ENCODE data around the gene MCEMP1. TPM values are rescaled to one million over a fixed set of nuclear protein-coding genes. Genes with fewer than 3 reads are reported as not detected.

MCEMP1 gene
- total RNA-seq, 1 experiment from 2014 or later, result 4.0 TPM

- no peaks in the 10 kb centered on the region for H3K4me1 ChIP-seq (ENCODE audit: insufficient read depth, low read length, poor library complexity, severe bottlenecking)
- no peaks in the 10 kb centered on the region for H3K9me3 ChIP-seq (ENCODE audit: low read depth, low read length, poor library complexity, severe bottlenecking)
- no TSS peak for BruUV-seq (replicated peaks)
- intact Hi-C loops (cut with micrococcal nuclease; ENCODE audit: unreplicated experiment), result no loop called here
- TF ChIP-seq EZH2 (IDR thresholded peaks at IDR 0.05; ENCODE audit: borderline replicate concordance, low read depth, low read length, poor library complexity, severe bottlenecking) (no peak), CTCF (conservative IDR thresholded peaks at IDR 0.05; ENCODE audit: low read depth, low read length) (no peak)
- no peak for DNase-seq (ENCODE audit: low spot score)
- H3K36me3 ChIP-seq (ENCODE audit: insufficient read depth, low read length, poor library complexity, severe bottlenecking), result no peaks in the 10 kb centered on the region
- H3K27me3 ChIP-seq (replicated peaks; ENCODE audit: insufficient read depth, low read depth, low read length, poor library complexity), result no peaks in the 10 kb centered on the region
- no peak overlapping the region for H3K4me3 ChIP-seq (ENCODE audit: low read depth, low read length, poor library complexity, severe bottlenecking)
- ChIA-PET POLR2A (ENCODE audit: low non-redundant PET) (no interaction called here), CTCF (no interaction called here)
- no peak overlapping the region for H3K27ac ChIP-seq (ENCODE audit: low read depth, low read length, poor library complexity, severe bottlenecking)
Measured at GRCh38 chr19:7710616-7711015, 33.7 kb downstream of the MCEMP1 start.

GRCh38 chr19:7715671-7716070 is 38.8 kb downstream of the MCEMP1 start:
- H3K9me3 ChIP-seq (ENCODE audit: low read depth, low read length, poor library complexity, severe bottlenecking), result no peaks in the 10 kb centered on the region
- no peaks in the 10 kb centered on the region for H3K36me3 ChIP-seq (ENCODE audit: insufficient read depth, low read length, poor library complexity, severe bottlenecking)
- ChIA-PET CTCF (no interaction called here), POLR2A (ENCODE audit: low non-redundant PET) (no interaction called here)
- no peak for TF ChIP-seq EZH2 (IDR thresholded peaks at IDR 0.05; ENCODE audit: borderline replicate concordance, low read depth, low read length, poor library complexity, severe bottlenecking)
- TF ChIP-seq CTCF (conservative IDR thresholded peaks at IDR 0.05; ENCODE audit: low read depth, low read length), result no peak
- H3K4me1 ChIP-seq (ENCODE audit: insufficient read depth, low read length, poor library complexity, severe bottlenecking), result no peaks in the 10 kb centered on the region
- no peak for DNase-seq (ENCODE audit: low spot score)
- intact Hi-C loops (cut with micrococcal nuclease; ENCODE audit: unreplicated experiment), result no loop called here
- no peak overlapping the region for H3K4me3 ChIP-seq (ENCODE audit: low read depth, low read length, poor library complexity, severe bottlenecking)
- no peak overlapping the region for H3K27ac ChIP-seq (ENCODE audit: low read depth, low read length, poor library complexity, severe bottlenecking)
- no peaks in the 10 kb centered on the region for H3K27me3 ChIP-seq (replicated peaks; ENCODE audit: insufficient read depth, low read depth, low read length, poor library complexity)
- BruUV-seq (replicated peaks), result no TSS peak

GRCh38 chr19:7716762-7717161 is 39.9 kb downstream of the MCEMP1 start:
- no peak overlapping the region for H3K27ac ChIP-seq (ENCODE audit: low read depth, low read length, poor library complexity, severe bottlenecking)
- H3K4me3 ChIP-seq (ENCODE audit: low read depth, low read length, poor library complexity, severe bottlenecking), result no peak overlapping the region
- H3K9me3 ChIP-seq (ENCODE audit: low read depth, low read length, poor library complexity, severe bottlenecking), result no peaks in the 10 kb centered on the region
- no peak for DNase-seq (ENCODE audit: low spot score)
- intact Hi-C loops (cut with micrococcal nuclease; ENCODE audit: unreplicated experiment), result no loop called here
- H3K4me1 ChIP-seq (ENCODE audit: insufficient read depth, low read length, poor library complexity, severe bottlenecking), result no peaks in the 10 kb centered on the region
- TF ChIP-seq CTCF (conservative IDR thresholded peaks at IDR 0.05; ENCODE audit: low read depth, low read length) (no peak), EZH2 (IDR thresholded peaks at IDR 0.05; ENCODE audit: borderline replicate concordance, low read depth, low read length, poor library complexity, severe bottlenecking) (no peak)
- CTCF ChIA-PET, result no interaction called here
- no peaks in the 10 kb centered on the region for H3K27me3 ChIP-seq (replicated peaks; ENCODE audit: insufficient read depth, low read depth, low read length, poor library complexity)
- POLR2A ChIA-PET (ENCODE audit: low non-redundant PET), result no interaction called here
- H3K36me3 ChIP-seq (ENCODE audit: insufficient read depth, low read length, poor library complexity, severe bottlenecking), result no peaks in the 10 kb centered on the region
- no TSS peak for BruUV-seq (replicated peaks)

Measured in A673 (cell line).